AG04449 (cell line): ENCODE measurements around the gene SMYD1.
"Not testable (repeated sequence)": the region's sequence is repeated elsewhere in the genome, so short reads cannot be mapped to it uniquely, and the experiment has no call there.

Source experiments
- CTCF ChIA-PET: fragments of 350-600 bp; formaldehyde crosslinking; extraction: SDS; loops from one replicate; lab custom pipeline; 2021; ENCODE audit warnings: antibody characterized with exemption; lab: Yijun Ruan, JAX
- POLR2A ChIA-PET: fragments of 400-600, 350-600 bp; formaldehyde crosslinking; extraction: SDS; loops from one replicate; lab custom pipeline; 2020; ENCODE audit warnings: antibody characterized with exemption, inconsistent platforms; lab: Yijun Ruan, JAX
- DNase-seq: peaks from one replicate; pipeline ENCODE4 v3.0.0-alpha.2; 2010; ENCODE audit warnings: low read depth, low spot score
- H3K4me3 ChIP-seq: 2 replicates; pipeline ENCODE4 v1.5.1; 2011; ENCODE audit warnings: low read depth, mild to moderate bottlenecking, control low read depth, low read length
- TF ChIP-seq, protein P1 (sequence below): IDR thresholded peaks from one replicate; pipeline ENCODE4 v1.5.1; 2011; ENCODE audit warnings: mild to moderate bottlenecking, moderate library complexity, low read length, control low read depth, inconsistent platforms; ENCODE audit not compliant: insufficient read depth; ENCODE audit errors: missing control alignments

The SMYD1 gene

GRCh38 chr2:88038263-88039105, 29.1 kb upstream of the SMYD1 start:
- H3K4me3 ChIP-seq = no peak overlapping the region
- peak; percentile 92 for DNase-seq
- TF ChIP-seq, protein P1, sequence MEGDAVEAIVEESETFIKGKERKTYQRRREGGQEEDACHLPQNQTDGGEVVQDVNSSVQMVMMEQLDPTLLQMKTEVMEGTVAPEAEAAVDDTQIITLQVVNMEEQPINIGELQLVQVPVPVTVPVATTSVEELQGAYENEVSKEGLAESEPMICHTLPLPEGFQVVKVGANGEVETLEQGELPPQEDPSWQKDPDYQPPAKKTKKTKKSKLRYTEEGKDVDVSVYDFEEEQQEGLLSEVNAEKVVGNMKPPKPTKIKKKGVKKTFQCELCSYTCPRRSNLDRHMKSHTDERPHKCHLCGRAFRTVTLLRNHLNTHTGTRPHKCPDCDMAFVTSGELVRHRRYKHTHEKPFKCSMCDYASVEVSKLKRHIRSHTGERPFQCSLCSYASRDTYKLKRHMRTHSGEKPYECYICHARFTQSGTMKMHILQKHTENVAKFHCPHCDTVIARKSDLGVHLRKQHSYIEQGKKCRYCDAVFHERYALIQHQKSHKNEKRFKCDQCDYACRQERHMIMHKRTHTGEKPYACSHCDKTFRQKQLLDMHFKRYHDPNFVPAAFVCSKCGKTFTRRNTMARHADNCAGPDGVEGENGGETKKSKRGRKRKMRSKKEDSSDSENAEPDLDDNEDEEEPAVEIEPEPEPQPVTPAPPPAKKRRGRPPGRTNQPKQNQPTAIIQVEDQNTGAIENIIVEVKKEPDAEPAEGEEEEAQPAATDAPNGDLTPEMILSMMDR = no peak
- CTCF ChIA-PET = interaction anchor here (1.3 to 3.2 kb wide), 3 partner anchors 11 to 22 kb away, joined by 4 to 12 read pairs (median 10); no protein-coding TSS in a partner anchor
- POLR2A ChIA-PET = interaction anchor here (0.7 to 1.4 kb wide), 2 partner anchors 9 to 16 kb away, joined by 3 to 4 read pairs; no protein-coding TSS in a partner anchor

DNA sequence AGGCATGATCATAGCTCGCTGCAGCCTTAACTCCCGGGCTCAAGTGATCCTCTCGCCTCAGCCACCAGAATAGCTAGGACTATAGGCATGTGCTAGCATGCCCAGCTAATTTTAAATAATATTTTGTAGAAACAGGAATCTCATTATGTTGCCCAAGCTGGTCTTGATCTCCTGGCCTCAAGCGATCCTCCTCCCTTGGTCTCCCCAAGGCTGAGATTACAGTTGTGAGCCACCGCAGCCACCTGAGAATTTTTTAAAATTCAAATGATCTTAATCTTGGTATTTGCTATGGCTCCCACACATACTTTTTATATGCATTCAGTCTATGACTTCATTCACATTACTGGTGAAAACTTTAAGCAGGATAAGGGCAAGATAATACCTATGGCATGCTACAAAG, 25.1 kb upstream of the SMYD1 start:
- TF ChIP-seq, protein P1 = no peak
- no peak for DNase-seq
- POLR2A ChIA-PET = no interaction called here
- CTCF ChIA-PET = interaction anchor here (1.4 kb wide), 1 partner anchor 40 kb away, joined by 4 read pairs; no protein-coding TSS in a partner anchor
- H3K4me3 ChIP-seq = no peak overlapping the region

- H3K4me3 ChIP-seq, DNase-seq, POLR2A ChIA-PET: not testable (repeated sequence)
- CTCF ChIA-PET = interaction anchor here (5.4 kb wide), 1 partner anchor 15 kb away, joined by 48 read pairs; no protein-coding TSS in a partner anchor
Observed at GRCh38 chr2:88045561-88045960, 22.1 kb upstream of the SMYD1 start.

DNA sequence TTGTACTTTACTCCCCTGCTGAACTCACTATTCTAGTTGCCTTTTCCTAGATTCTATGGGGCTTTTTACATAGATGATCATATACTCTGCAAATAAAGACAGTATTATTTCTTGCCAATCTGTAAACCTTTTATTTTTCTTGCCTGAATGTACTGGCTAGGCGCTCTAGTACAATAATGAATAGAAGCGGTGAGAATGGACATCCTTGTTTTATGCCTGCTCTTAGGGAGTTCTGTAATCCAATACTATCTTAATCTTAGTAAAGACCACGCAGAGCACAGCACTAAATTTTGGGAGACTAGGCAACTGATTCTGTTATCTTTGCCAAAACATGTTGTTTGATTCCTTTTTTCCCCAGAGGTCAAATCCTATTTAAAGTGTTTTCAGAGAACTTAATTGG, 19.1 kb upstream of the SMYD1 start:
- ChIA-PET POLR2A (interaction anchor here (0.6 kb wide), 1 partner anchor 1267 kb away, joined by 3 read pairs; no protein-coding TSS in a partner anchor), CTCF (interaction anchor here (1.0 to 5.4 kb wide), 2 partner anchors 12 to 26 kb away, joined by 4 to 48 read pairs; no protein-coding TSS in a partner anchor)
- no peak overlapping the region for H3K4me3 ChIP-seq
- no peak for DNase-seq
- TF ChIP-seq, protein P1 = no peak

DNA sequence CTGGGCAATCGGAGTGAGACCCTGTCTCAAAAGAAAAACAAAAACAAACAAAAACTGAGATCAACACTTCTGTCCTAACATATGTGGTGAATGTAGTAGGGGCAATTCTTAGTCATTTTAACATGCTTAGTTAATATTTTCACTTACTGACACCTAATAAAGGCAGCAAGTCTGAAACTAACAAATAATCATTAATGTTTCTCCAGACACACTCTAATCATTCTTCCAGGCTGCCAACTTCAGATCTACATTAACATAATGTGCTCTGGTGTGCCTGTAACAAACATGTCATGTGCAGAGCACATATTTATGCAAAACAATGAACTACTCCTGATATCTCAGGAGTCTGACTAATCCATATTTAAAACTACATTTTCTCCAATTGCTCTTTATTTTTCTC, 18.0 kb upstream of the SMYD1 start:
- no peak overlapping the region for H3K4me3 ChIP-seq
- DNase-seq = no peak
- ChIA-PET CTCF (interaction anchor here (1.5 to 5.4 kb wide), 2 partner anchors 10 to 47 kb away, joined by 3 to 48 read pairs; no protein-coding TSS in a partner anchor), POLR2A (no interaction called here)
- TF ChIP-seq, protein P1 = no peak

DNA sequence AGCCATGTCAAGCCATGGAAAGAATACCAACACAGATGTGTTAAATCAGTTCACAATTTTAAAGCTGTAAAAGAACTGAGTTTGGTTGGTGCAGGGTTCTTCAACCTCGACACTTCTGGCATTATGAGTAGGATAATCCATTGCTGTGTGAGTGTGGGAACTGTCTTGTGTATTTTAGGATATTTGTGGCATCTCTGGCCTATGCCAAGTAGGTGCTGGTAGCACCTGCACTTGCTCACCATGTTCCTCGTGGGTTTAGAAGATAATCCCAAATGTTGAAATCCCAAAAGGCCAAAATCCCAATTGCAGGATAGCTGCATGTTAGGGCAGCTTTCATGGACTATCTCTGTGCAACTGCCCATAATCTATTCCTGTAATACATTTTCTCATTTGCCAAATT, 15.8 kb upstream of the SMYD1 start:
- no peak for DNase-seq
- POLR2A ChIA-PET = no interaction called here
- H3K4me3 ChIP-seq = no peak overlapping the region
- CTCF ChIA-PET = interaction anchor here (0.6 to 1.1 kb wide), 2 partner anchors 8 to 107 kb away, joined by 3 read pairs; no protein-coding TSS in a partner anchor
- TF ChIP-seq, protein P1 = no peak
